ENCODE results near the gene R3HCC1L. TPM values are rescaled to one million over a fixed set of nuclear protein-coding genes. Genes with fewer than 3 reads are reported as not detected.

R3HCC1L gene
- total and polyA plus RNA-seq, 10 of the 15 experiments (the other 5 are each of a cell fraction or from before 2014, with no cell fraction given): 11.3 to 20.3 (median 15.3) TPM

- no TSS peak for BruUV-seq (replicated peaks)
- FAIRE-seq (no peak), DNase-seq (ENCODE audit: low read depth, low spot score) (no peak), ATAC-seq (no peak)
- Histone ChIP-seq H3K27me3 (replicated peaks in 1 of 2; ENCODE audit: control insufficient read depth in 2 of 2, insufficient read depth in 2 of 2, low read length in 1 of 2) (no peaks in the 10 kb centered on the region), H4K20me1 (ENCODE audit: control insufficient read depth, insufficient read depth) (no peaks in the 10 kb centered on the region), H3K79me2 (ENCODE audit: control insufficient read depth, insufficient read depth, low read length) (no peaks in the 10 kb centered on the region; the same call in none of the 2 replicates), H2AFZ (ENCODE audit: control insufficient read depth, low read depth, low read length) (no peak overlapping the region), H3K36me3 (ENCODE audit: control insufficient read depth in 2 of 2, insufficient read depth in 2 of 2, low read length in 1 of 2) (peaks cover 0 to 8% of the 10 kb centered on the region in 2 experiments; a peak in 2 of 4 replicates), H3K9me3 (replicated peaks; ENCODE audit: control insufficient read depth, insufficient read depth, low read length) (peaks cover 6% of the 10 kb centered on the region; the same call in 2 of the 3 replicates), H3K27ac (ENCODE audit: control insufficient read depth, insufficient read depth) (no peak overlapping the region), H3K4me1 (ENCODE audit: control insufficient read depth, insufficient read depth, low read length) (no peaks in the 10 kb centered on the region), H3K4me2 (ENCODE audit: control insufficient read depth, insufficient read depth) (no peak overlapping the region), H3K9ac (ENCODE audit: control insufficient read depth, insufficient read depth, low read length) (no peak overlapping the region), H3K4me3 (no peak overlapping the region)
- ChIA-PET CTCF (no interaction called here), POLR2A (no interaction called here), SMC1A (ENCODE audit: uncharacterized antibody, unreplicated experiment) (interaction anchor here (0.9 kb wide), 1 partner anchor 11 kb away, joined by 4 read pairs; no protein-coding TSS in a partner anchor), RAD21 (ENCODE audit: unreplicated experiment) (no interaction called here)
- intact Hi-C loops (cut with micrococcal nuclease; ENCODE audit: unreplicated experiment): no loop called here
- in situ Hi-C loops (cut with MboI): no loop called here
- TF ChIP-seq ZNF274 (IDR thresholded peaks at IDR 0.05; ENCODE audit: insufficient read depth, insufficient read length) (no peak), CHD1 (IDR thresholded peaks at IDR 0.05; ENCODE audit: low read depth, low read length) (no peak), ZNF24 (IDR thresholded peaks at IDR 0.05) (no peak), MYB (IDR thresholded peaks at IDR 0.05; ENCODE audit: borderline replicate concordance, low read depth, low read length) (no peak), EP300 (IDR thresholded peaks at IDR 0.05; ENCODE audit: borderline replicate concordance in 1 of 2, control insufficient read depth in 1 of 2, low read depth in 2 of 2, low read length in 2 of 2) (no peak), RBBP5 (conservative IDR thresholded peaks at IDR 0.05) (no peak), ESRRA (IDR thresholded peaks at IDR 0.05; ENCODE audit: low read length) (no peak), ZBTB11 (CRISPR knock-in tag; IDR thresholded peaks at IDR 0.05) (no peak), NRF1 (conservative IDR thresholded peaks at IDR 0.05; ENCODE audit: low read depth, low read length) (no peak), ZNF384 (IDR thresholded peaks at IDR 0.05; ENCODE audit: borderline replicate concordance, low read depth, low read length) (no peak), ATF3 (IDR thresholded peaks at IDR 0.05; ENCODE audit: borderline replicate concordance, extremely low read depth, low read depth, low read length) (no peak), ZNF217 (IDR thresholded peaks at IDR 0.05) (no peak), BCL11A (IDR thresholded peaks at IDR 0.05; ENCODE audit: low read depth, low read length) (no peak), RAD51 (IDR thresholded peaks at IDR 0.05) (no peak), CEBPB (IDR thresholded peaks at IDR 0.05; ENCODE audit: borderline replicate concordance in 1 of 2, low read depth in 2 of 2, low read length in 2 of 2) (no peak), RFX5 (IDR thresholded peaks at IDR 0.05; ENCODE audit: low read depth, low read length) (no peak), E2F4 (IDR thresholded peaks at IDR 0.05; ENCODE audit: low read depth, low read length) (no peak)
- 98% methylated on average over 2 of the region's 2 CpGs for WGBS (ENCODE audit: insufficient coverage, insufficient replicate concordance, low lambda C conversion rate, missing lambda C conversion rate)
These were observed 80.9 kb downstream of the R3HCC1L start for GRCh38 chr10:98215373-98215772.
